LNCaP clone FGC (cell line): ENCODE results near the gene KIF25.

Experiments used
- DNase-seq: peaks from one replicate; pipeline ENCODE4 v3.0.0-alpha.2; 2011; ENCODE audit warnings: low read depth
- H3K4me3 ChIP-seq: 2 replicates; pipeline ENCODE4 v1.5.1; 2011; ENCODE audit warnings: mild to moderate bottlenecking, low read depth, low read length, control low read depth
- TF ChIP-seq, protein P1 (sequence below): IDR thresholded peaks from 2 replicates; pipeline ENCODE4 v1.5.1; 2012; ENCODE audit warnings: mild to moderate bottlenecking; ENCODE audit not compliant: control insufficient read depth, insufficient read depth; ENCODE audit errors: extremely low read depth

Gene KIF25

GRCh38 chr6:167954151-167954550 is 43.3 kb upstream of the KIF25 start:
- TF ChIP-seq, protein P1, sequence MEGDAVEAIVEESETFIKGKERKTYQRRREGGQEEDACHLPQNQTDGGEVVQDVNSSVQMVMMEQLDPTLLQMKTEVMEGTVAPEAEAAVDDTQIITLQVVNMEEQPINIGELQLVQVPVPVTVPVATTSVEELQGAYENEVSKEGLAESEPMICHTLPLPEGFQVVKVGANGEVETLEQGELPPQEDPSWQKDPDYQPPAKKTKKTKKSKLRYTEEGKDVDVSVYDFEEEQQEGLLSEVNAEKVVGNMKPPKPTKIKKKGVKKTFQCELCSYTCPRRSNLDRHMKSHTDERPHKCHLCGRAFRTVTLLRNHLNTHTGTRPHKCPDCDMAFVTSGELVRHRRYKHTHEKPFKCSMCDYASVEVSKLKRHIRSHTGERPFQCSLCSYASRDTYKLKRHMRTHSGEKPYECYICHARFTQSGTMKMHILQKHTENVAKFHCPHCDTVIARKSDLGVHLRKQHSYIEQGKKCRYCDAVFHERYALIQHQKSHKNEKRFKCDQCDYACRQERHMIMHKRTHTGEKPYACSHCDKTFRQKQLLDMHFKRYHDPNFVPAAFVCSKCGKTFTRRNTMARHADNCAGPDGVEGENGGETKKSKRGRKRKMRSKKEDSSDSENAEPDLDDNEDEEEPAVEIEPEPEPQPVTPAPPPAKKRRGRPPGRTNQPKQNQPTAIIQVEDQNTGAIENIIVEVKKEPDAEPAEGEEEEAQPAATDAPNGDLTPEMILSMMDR: no peak
- H3K4me3 ChIP-seq: no peak overlapping the region
- no peak for DNase-seq

DNA sequence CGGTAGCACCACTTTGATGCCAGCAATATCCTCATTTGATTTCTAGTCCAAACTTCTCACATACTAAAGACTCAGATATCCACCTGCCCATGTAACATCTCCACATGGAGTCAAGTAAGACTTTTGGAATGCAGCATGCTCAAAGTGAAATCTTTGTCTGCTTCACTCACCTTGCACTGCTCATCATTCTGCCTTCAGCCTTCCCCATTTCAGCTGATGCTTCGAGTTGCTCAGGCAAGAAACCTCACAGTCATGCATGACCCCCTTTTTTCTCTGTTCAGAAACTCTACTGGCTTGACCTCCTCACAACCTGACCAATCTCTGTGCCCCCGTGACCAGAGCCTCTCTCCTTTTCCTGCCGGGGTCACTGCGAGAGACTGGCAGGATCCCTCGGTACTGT is 41.0 kb upstream of the KIF25 start:
- DNase-seq: no peak

DNA sequence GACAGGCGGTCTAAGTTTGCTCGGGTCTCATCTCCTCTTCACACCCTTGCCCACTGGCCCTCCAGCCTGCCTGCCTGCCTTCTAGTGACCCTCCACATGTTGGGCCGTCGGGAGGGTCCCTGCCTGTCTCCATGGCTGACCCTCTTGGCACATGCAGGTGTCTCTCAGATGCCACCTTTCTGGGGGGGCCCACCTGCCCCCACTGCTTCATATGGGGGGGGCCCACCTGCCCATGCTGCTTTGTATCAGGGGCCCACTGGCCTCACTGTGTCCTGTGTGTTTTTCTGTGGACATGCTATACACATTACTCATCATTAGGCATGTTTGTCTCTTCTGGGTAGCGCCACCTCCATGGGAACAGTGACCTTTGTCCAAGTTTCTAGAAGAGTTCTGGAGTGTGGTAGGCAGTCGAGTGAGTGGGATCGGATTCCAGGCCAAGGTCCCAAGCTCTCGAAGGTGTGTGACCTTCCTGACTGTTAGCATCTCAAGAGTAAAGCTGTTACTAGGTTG is 40.4 kb upstream of the KIF25 start:
- no peak for DNase-seq
- no peak overlapping the region for H3K4me3 ChIP-seq
- TF ChIP-seq, protein P1: no peak

More for the DNA sequence above, 41.0 kb upstream of the KIF25 start:
- TF ChIP-seq, protein P1: no peak
- H3K4me3 ChIP-seq: no peak overlapping the region

DNA sequence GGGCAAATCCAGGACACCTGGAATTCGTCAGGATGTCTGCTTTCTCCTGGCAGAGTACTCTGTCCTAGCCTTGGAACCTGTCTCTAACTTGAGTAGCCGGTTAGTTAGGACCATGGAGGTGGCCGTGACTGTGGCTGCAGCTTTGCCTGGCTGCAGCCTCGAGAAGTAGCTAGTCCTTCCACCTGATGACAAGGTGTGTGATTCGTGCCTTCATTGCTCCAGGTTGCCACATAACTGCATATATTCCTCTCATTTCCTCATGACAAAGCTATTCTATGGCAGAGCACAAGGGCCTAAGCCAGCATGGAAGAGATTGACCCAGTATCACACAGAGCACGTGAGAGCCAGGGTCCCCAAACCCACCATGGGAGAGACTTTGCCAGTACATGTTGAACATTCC is 39.8 kb upstream of the KIF25 start:
- TF ChIP-seq, protein P1: no peak

GRCh38 chr6:167960579-167960978 is 36.9 kb upstream of the KIF25 start:
- DNase-seq: no peak
- TF ChIP-seq, protein P1: no peak
- H3K4me3 ChIP-seq: no peak overlapping the region

More for the DNA sequence above, 39.8 kb upstream of the KIF25 start:
- no peak overlapping the region for H3K4me3 ChIP-seq
- no peak for DNase-seq

GRCh38 chr6:167962711-167963110 is 34.8 kb upstream of the KIF25 start:
- no peak overlapping the region for H3K4me3 ChIP-seq
- TF ChIP-seq, protein P1: no peak
- no peak for DNase-seq

- H3K4me3 ChIP-seq: no peak overlapping the region
- DNase-seq: no peak
- TF ChIP-seq, protein P1: no peak
These were observed 33.8 kb upstream of the KIF25 start for GRCh38 chr6:167963589-167964057.
